H1 (cell line): ENCODE results near the gene LVRN.

ENCODE experiments used
- BACH1 ChIP-seq: IDR thresholded peaks from 2 replicates; pipeline ENCODE4 v1.6.1; 2012; ENCODE audit warnings: low read length, improper control_type of control experiment
- FOSL1 ChIP-seq: IDR thresholded peaks from 2 replicates; pipeline ENCODE4 v1.6.1; 2011; ENCODE audit warnings: mild to moderate bottlenecking, low read depth, low read length, moderate library complexity; ENCODE audit not compliant: insufficient read depth
- SRF ChIP-seq: IDR thresholded peaks from 2 replicates; pipeline ENCODE4 v1.6.1; 2011; ENCODE audit warnings: mild to moderate bottlenecking, low read depth, low read length, moderate library complexity
- TF ChIP-seq, protein P1 (sequence below), 3 experiments: IDR thresholded peaks; 1 replicate in 2 of 3; 2 replicates in 1 of 3; pipeline versions ENCODE4 v1.5.1 to v1.6.1; 2011; ENCODE audit warnings: low read length in 3 of 3, mild to moderate bottlenecking in 3 of 3, inconsistent platforms in 2 of 3, low read depth in 1 of 3, moderate library complexity in 1 of 3; ENCODE audit not compliant: insufficient read depth in 1 of 3; ENCODE audit errors: control extremely low read depth in 1 of 3

GRCh38 chr5:116044073-116044472 lies 81.8 kb downstream of the LVRN start:
- TF ChIP-seq, protein P1, sequence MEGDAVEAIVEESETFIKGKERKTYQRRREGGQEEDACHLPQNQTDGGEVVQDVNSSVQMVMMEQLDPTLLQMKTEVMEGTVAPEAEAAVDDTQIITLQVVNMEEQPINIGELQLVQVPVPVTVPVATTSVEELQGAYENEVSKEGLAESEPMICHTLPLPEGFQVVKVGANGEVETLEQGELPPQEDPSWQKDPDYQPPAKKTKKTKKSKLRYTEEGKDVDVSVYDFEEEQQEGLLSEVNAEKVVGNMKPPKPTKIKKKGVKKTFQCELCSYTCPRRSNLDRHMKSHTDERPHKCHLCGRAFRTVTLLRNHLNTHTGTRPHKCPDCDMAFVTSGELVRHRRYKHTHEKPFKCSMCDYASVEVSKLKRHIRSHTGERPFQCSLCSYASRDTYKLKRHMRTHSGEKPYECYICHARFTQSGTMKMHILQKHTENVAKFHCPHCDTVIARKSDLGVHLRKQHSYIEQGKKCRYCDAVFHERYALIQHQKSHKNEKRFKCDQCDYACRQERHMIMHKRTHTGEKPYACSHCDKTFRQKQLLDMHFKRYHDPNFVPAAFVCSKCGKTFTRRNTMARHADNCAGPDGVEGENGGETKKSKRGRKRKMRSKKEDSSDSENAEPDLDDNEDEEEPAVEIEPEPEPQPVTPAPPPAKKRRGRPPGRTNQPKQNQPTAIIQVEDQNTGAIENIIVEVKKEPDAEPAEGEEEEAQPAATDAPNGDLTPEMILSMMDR (IDR thresholded peaks at IDR 0.05; ENCODE audit: control extremely low read depth in 1 of 3, insufficient read depth in 1 of 3, low read depth in 1 of 3, low read length in 3 of 3) = no peak
- TF ChIP-seq BACH1 (no peak), SRF (no peak), FOSL1 (no peak)
